Measurements from ENCODE around the gene FOXO3. TPM values are rescaled to one million over a fixed set of nuclear protein-coding genes. Genes with fewer than 3 reads are reported as not detected.

FOXO3 gene
- total RNA-seq, 1 experiment from 2014 or later, result 22.1 TPM

DNA sequence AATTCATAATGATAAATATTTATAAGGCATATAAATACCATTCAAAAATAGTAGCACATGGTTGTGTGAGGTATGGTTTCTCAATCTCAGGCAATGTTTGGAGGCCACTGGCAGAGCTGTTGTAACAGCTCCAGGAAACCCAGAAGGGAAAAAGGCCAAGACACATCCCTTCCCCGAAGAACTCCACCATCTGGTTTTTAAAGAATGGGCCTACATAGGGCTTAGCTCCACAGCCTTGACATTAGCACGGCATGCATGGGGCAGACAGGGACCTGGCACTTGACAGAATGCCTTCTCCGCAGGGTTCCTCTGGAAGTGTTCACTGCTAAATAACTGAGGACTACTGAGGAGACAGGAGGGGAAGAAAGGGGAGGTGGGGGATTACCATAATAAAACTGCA lies 16.1 kb upstream of the FOXO3 start:
- Histone ChIP-seq H2BK5ac (ENCODE audit: insufficient read length, low read length) (no peak overlapping the region), H3K18ac (ENCODE audit: insufficient read length, low read depth, low read length) (no peak overlapping the region), H4K20me1 (ENCODE audit: control insufficient read depth, insufficient read depth, insufficient read length) (no peaks in the 10 kb centered on the region), H2AFZ (ENCODE audit: low read length) (no peak overlapping the region), H2BK15ac (ENCODE audit: low read depth, low read length) (no peak overlapping the region), H2AK5ac (ENCODE audit: insufficient read length, low read length) (no peak overlapping the region), H3K27me3 (ENCODE audit: insufficient read depth, low read length) (no peaks in the 10 kb centered on the region), H2BK20ac (ENCODE audit: low read depth, low read length, poor library complexity, severe bottlenecking) (no peak overlapping the region), H2BK12ac (ENCODE audit: insufficient read length, low read depth, low read length) (no peak overlapping the region), H4K91ac (ENCODE audit: insufficient read length, low read depth, low read length) (no peak overlapping the region), H4K5ac (ENCODE audit: insufficient read length, low read depth, low read length) (no peak overlapping the region), H3K4me2 (ENCODE audit: insufficient read depth, insufficient read length, low read length) (no peak overlapping the region), H3K56ac (ENCODE audit: insufficient read length, low read depth, low read length) (no peak overlapping the region), H3K9me3 (ENCODE audit: control insufficient read depth, low read depth, low read length) (no peaks in the 10 kb centered on the region), H3K23ac (ENCODE audit: insufficient read length, low read depth, low read length) (no peak overlapping the region), H3K79me2 (ENCODE audit: insufficient read depth, low read length) (no peaks in the 10 kb centered on the region), H3T11ph (ENCODE audit: low read length) (no peak overlapping the region), H3K79me1 (ENCODE audit: insufficient read depth, low read depth, low read length, poor library complexity, severe bottlenecking) (no peaks in the 10 kb centered on the region), H3K4me1 (ENCODE audit: insufficient read depth, low read length) (peaks cover 2% of the 10 kb centered on the region; the same call in 1 of the 2 replicates), H3K4ac (ENCODE audit: low read depth, low read length) (no peak overlapping the region), H3K27ac (ENCODE audit: insufficient read length, low read depth, low read length) (no peak overlapping the region), H3K9ac (ENCODE audit: extremely low read depth, insufficient read length, low read length) (no peak overlapping the region), H3K14ac (ENCODE audit: insufficient read depth, low read length) (no peak overlapping the region), H3K23me2 (ENCODE audit: insufficient read length, low read depth, low read length, poor library complexity, severe bottlenecking) (no peaks in the 10 kb centered on the region), H2BK120ac (ENCODE audit: low read depth, low read length, poor library complexity, severe bottlenecking) (no peak overlapping the region), H4K8ac (replicated peaks; ENCODE audit: insufficient read length, low read depth, low read length) (no peak overlapping the region)
- Mint-ChIP-seq H3K4me3 (no peak overlapping the region), H3K9me3 (peaks cover 5% of the 10 kb centered on the region in 2 experiments; a peak in 3 of 5 replicates), H3K27ac (no peak overlapping the region), H3K27me3 (ENCODE audit: low read depth) (peaks cover 6% of the 10 kb centered on the region), H3K36me3 (ENCODE audit: insufficient read depth in 1 of 3, low read depth in 3 of 3) (peaks cover 0 to 3% (median 0%) of the 10 kb centered on the region in 3 experiments; a peak in 1 of 7 replicates), H3K4me1 (peaks cover 13 to 16% of the 10 kb centered on the region in 2 experiments)
- no peak for DNase-seq
- TF ChIP-seq CTCF (conservative IDR thresholded peaks at IDR 0.05), result no peak
- no CpG with 5 or more reads among the region's 3 CpGs for WGBS (ENCODE audit: extremely low coverage, insufficient read length, low lambda C conversion rate)
